ENCODE measurements around the gene NPY1R.

DNA sequence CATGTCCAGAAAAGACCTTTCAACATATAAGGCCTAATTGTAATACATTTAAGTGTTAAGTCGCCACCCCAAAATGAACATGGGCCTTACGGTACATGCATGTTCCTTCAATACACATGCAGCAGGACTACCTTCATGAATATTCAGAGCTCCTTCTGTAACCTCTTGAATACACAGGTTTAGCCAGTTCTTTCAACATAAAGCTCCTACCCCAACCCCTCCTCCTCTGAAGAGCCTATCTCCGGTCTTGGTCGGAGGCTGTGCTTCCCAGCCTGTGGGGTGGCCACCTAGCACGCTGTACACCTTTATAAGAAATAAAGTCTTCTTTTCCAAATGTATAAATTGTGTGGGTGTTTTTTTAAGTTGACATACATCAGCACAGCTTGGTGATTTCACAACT, 39.6 kb upstream of the NPY1R start:
- TF ChIP-seq SP1 (IDR thresholded peaks at IDR 0.05): no peak
- no peak for TF ChIP-seq CTBP1 (IDR thresholded peaks at IDR 0.05; ENCODE audit: borderline replicate concordance)
- no peak for TF ChIP-seq FOXM1 (IDR thresholded peaks at IDR 0.05; ENCODE audit: borderline replicate concordance)
- TF ChIP-seq ZNF384 (IDR thresholded peaks at IDR 0.05): no peak
- no peak for TF ChIP-seq SUZ12 (IDR thresholded peaks at IDR 0.05)
- TF ChIP-seq FOXA1 (IDR thresholded peaks at IDR 0.05): no peak

Measured in HEK293T (cell line).